Measurements from ENCODE around the gene CPVL. TPM values are rescaled to one million over a fixed set of nuclear protein-coding genes. Genes with fewer than 3 reads are reported as not detected.

CPVL gene
- total and polyA plus RNA-seq, 4 donors, result 16.6 to 34.8 (median 17.6) TPM

DNA sequence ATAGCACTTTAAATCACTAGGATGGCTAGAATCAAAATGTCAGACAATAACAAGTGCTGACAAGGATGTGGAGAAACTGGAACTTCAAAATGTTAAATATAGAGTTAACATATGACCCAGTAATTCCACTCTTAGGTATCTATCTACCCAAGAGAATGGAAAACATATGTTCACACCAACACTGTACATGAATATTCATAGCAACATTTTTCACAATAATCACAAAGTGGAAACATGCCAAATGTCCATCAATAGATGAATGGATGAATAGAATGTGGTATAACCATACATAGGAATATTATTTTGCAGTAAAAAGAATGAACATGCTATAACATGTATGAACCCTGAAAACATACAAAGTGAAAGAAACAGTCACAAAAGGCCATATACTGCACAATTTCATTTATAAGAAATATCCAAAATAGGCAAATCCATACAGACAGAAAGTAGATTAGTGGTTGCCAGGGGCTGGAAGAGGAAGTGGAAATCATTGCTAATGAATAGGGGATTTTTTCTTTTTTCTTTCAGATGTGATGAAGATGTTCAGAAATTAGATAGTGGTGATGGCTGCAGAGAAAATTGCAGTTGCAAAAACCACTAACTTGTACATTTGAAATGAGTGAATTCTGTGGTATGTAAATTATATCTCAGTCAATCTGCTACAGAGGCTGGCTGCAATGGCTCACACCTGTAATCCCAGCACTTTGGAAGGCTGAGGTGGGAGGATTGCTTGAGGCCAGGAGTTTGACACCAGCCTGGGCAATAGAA, 93.0 kb downstream of the CPVL start:
- no peaks in the 10 kb centered on the region for H3K27me3 ChIP-seq (ENCODE audit: control insufficient read depth in 3 of 3, insufficient read depth in 3 of 3, low read length in 2 of 3)
- no peaks in the 10 kb centered on the region for H3K4me1 ChIP-seq (ENCODE audit: control insufficient read depth in 5 of 5, insufficient read depth in 5 of 5, low read length in 5 of 5)
- H3K9ac ChIP-seq (ENCODE audit: insufficient read depth in 1 of 2, low read length in 2 of 2), result no peak overlapping the region
- DNase-seq, result no peak
- no peak overlapping the region for H3K27ac ChIP-seq (ENCODE audit: low read depth in 1 of 2, low read length in 1 of 2)
- peaks cover 0 to 2% (median 0%) of the 10 kb centered on the region in 4 donors for H3K9me3 ChIP-seq (ENCODE audit: control insufficient read depth in 4 of 4, insufficient read depth in 3 of 4, low read length in 3 of 4)
- TF ChIP-seq, protein P1, sequence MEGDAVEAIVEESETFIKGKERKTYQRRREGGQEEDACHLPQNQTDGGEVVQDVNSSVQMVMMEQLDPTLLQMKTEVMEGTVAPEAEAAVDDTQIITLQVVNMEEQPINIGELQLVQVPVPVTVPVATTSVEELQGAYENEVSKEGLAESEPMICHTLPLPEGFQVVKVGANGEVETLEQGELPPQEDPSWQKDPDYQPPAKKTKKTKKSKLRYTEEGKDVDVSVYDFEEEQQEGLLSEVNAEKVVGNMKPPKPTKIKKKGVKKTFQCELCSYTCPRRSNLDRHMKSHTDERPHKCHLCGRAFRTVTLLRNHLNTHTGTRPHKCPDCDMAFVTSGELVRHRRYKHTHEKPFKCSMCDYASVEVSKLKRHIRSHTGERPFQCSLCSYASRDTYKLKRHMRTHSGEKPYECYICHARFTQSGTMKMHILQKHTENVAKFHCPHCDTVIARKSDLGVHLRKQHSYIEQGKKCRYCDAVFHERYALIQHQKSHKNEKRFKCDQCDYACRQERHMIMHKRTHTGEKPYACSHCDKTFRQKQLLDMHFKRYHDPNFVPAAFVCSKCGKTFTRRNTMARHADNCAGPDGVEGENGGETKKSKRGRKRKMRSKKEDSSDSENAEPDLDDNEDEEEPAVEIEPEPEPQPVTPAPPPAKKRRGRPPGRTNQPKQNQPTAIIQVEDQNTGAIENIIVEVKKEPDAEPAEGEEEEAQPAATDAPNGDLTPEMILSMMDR (IDR thresholded peaks at IDR 0.05; ENCODE audit: control extremely low read depth, extremely low read depth), result no peak
- ATAC-seq (ENCODE audit: insufficient read depth, low FRiP score), result no peak
- no peak overlapping the region for H3K4me3 ChIP-seq
- H3K36me3 ChIP-seq (ENCODE audit: control insufficient read depth in 4 of 4, insufficient read depth in 4 of 4, low read length in 4 of 4), result no peaks in the 10 kb centered on the region

DNA sequence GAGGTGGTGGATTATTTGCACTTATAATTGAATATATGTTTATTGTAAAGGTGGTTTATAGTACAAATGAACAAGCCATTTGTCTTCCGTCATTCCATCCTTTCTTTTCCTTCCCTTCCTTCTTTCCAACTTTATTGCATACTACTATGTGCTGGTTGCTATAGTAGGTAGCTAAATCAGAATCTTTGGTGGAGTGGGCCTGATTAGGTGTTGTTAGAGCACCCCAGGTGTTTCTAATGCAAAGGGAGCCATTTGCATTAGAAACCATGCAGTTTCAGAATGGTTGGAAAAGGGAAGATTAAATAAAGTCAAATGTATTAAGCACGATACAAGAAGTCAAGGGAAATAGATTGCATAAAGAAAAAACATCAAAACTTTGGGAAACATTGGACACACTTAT, 99.4 kb downstream of the CPVL start:
- no peaks in the 10 kb centered on the region for H3K36me3 ChIP-seq (ENCODE audit: control insufficient read depth in 4 of 4, insufficient read depth in 4 of 4, low read length in 4 of 4)
- no peak overlapping the region for H3K4me3 ChIP-seq
- no peaks in the 10 kb centered on the region for H3K27me3 ChIP-seq (ENCODE audit: control insufficient read depth in 3 of 3, insufficient read depth in 3 of 3, low read length in 2 of 3)
- no peak overlapping the region for H3K9ac ChIP-seq (ENCODE audit: insufficient read depth in 1 of 2, low read length in 2 of 2)
- peaks cover 0 to 17% (median 5%) of the 10 kb centered on the region in 5 donors for H3K4me1 ChIP-seq (ENCODE audit: control insufficient read depth in 5 of 5, insufficient read depth in 5 of 5, low read length in 5 of 5)
- DNase-seq (no peak), ATAC-seq (ENCODE audit: insufficient read depth, low FRiP score) (no peak)
- no peak overlapping the region for H3K27ac ChIP-seq (ENCODE audit: low read depth in 1 of 2, low read length in 1 of 2)
- H3K9me3 ChIP-seq (ENCODE audit: control insufficient read depth in 4 of 4, insufficient read depth in 3 of 4, low read length in 3 of 4), result no peaks in the 10 kb centered on the region
- TF ChIP-seq, protein P1 (IDR thresholded peaks at IDR 0.05; ENCODE audit: control extremely low read depth, extremely low read depth), result no peak
- WGBS, 2 donors, result 97 to 98% methylated on average over 2 of the region's 2 CpGs

DNA sequence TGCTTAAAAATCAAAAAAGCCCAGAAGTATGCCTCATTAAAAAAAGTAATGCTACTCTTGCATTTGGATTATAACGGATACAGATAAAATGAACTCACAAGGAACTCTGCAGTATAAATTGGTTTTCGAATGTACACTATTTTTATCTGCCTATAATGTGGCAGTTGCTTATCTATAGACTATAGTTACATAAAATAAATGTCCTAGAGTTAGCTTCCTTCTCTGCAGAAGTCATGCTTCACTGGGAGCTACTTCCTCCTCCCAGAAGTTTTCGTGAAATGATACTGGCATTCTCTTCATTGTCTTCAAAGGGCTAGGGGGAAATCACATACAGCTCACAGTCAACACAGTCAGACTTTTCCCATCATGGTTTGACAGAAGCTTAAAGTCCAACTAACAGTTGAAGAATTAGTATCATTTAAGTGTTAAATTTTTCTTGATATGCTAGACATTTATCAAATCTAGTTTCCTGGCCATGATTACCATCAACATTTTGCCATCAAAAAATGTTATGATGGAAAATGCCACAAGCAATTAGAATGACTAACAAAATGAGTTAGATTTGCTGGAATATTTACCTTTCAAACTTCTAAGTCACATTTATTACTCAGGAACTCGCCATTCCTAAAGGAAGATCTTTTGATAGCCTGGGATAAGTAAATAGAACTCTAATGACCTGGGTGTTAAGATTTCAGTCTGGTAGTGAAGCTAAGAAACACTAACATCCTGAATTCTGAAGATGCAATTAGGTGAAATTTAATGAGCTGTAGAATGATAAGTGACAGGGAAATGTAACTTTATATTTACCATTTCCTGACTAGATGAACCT, 100.9 kb downstream of the CPVL start:
- H3K4me3 ChIP-seq, result no peak overlapping the region
- DNase-seq, result peak in 1 of 3 donors; percentile 50
- H3K4me1 ChIP-seq (ENCODE audit: control insufficient read depth in 5 of 5, insufficient read depth in 5 of 5, low read length in 5 of 5), result peaks cover 0 to 22% (median 5%) of the 10 kb centered on the region in 5 donors
- WGBS, 2 donors, result 66 to 75% methylated on average over 4 of the region's 4 CpGs
- TF ChIP-seq, protein P1 (IDR thresholded peaks at IDR 0.05; ENCODE audit: control extremely low read depth, extremely low read depth), result no peak
- H3K9me3 ChIP-seq (ENCODE audit: control insufficient read depth in 4 of 4, insufficient read depth in 3 of 4, low read length in 3 of 4), result no peaks in the 10 kb centered on the region
- no peak overlapping the region for H3K9ac ChIP-seq (ENCODE audit: insufficient read depth in 1 of 2, low read length in 2 of 2)
- H3K27me3 ChIP-seq (ENCODE audit: control insufficient read depth in 3 of 3, insufficient read depth in 3 of 3, low read length in 2 of 3), result no peaks in the 10 kb centered on the region
- H3K36me3 ChIP-seq (ENCODE audit: control insufficient read depth in 4 of 4, insufficient read depth in 4 of 4, low read length in 4 of 4), result no peaks in the 10 kb centered on the region
- no peak for ATAC-seq (ENCODE audit: insufficient read depth, low FRiP score)
- H3K27ac ChIP-seq (ENCODE audit: low read depth in 1 of 2, low read length in 1 of 2), result no peak overlapping the region

Data from lung (tissue), 12 donors.